Measurements from ENCODE around the gene TRIP13. TPM values are rescaled to one million over a fixed set of nuclear protein-coding genes. Genes with fewer than 3 reads are reported as not detected.

Gene TRIP13
- total and polyA plus RNA-seq, 9 of the 15 experiments (the other 6 are each of a cell fraction or from before 2014, with no cell fraction given): 24.1 to 116 (median 53.2) TPM

GRCh38 chr5:909086-909485 lies 16.4 kb downstream of the TRIP13 start:
- WGBS (ENCODE audit: insufficient coverage, low coverage, missing lambda C conversion rate): 91% methylated on average over 8 of the region's 8 CpGs
- Histone ChIP-seq H3K27me3 (ENCODE audit: control insufficient read depth in 2 of 2, insufficient read depth in 2 of 2, low read length in 2 of 2) (no peaks in the 10 kb centered on the region), H3K36me3 (ENCODE audit: control insufficient read depth, insufficient read depth, low read length) (peaks cover 94% of the 10 kb centered on the region), H3K79me2 (ENCODE audit: control insufficient read depth, insufficient read depth, low read length) (no peaks in the 10 kb centered on the region), H3K4me2 (ENCODE audit: insufficient read depth, low read length) (no peak overlapping the region), H3K9me1 (ENCODE audit: control insufficient read depth, insufficient read depth, low read length) (no peaks in the 10 kb centered on the region), H2AFZ (ENCODE audit: low read depth, low read length) (no peak overlapping the region), H3K4me1 (replicated peaks in 1 of 2; ENCODE audit: control insufficient read depth in 2 of 2, insufficient read depth in 2 of 2, low read length in 2 of 2) (no peaks in the 10 kb centered on the region), H3K27ac (ENCODE audit: extremely low read depth, low read depth, low read length) (no peak overlapping the region), H3K9ac (ENCODE audit: insufficient read depth in 1 of 2, low read depth in 2 of 2, low read length in 2 of 2) (no peak overlapping the region), H3K4me3 (no peak overlapping the region), H4K20me1 (replicated peaks; ENCODE audit: control insufficient read depth, insufficient read depth, low read length) (peaks cover 3% of the 10 kb centered on the region; the same call in 1 of the 2 replicates), H3K9me3 (replicated peaks; ENCODE audit: control insufficient read depth, insufficient read depth, low read depth, low read length) (no peaks in the 10 kb centered on the region)
- no TSS peak for BruUV-seq (replicated peaks)
- in situ Hi-C loops (cut with MboI) (loop anchor here (5.0 kb wide), 1 partner anchor 232 kb away; no protein-coding TSS in a partner anchor), intact Hi-C loops (cut with micrococcal nuclease) (no loop called here)
- ATAC-seq: no peak
- no peak for FAIRE-seq
- DNase-seq (ENCODE audit: extremely low read depth in 1 of 4, low spot score in 3 of 4): no peak
- POLR2A ChIA-PET: interaction anchor here (0.5 kb wide), 1 partner anchor 22 kb away, joined by 3 read pairs; no protein-coding TSS in a partner anchor
- CTCF ChIA-PET (ENCODE audit: low intra/inter-chr PET ratio): no interaction called here
- TF ChIP-seq SMAD1 (IDR thresholded peaks at IDR 0.05; ENCODE audit: low read depth, low read length, partially characterized antibody) (no peak), ETV5 (CRISPR knock-in tag; IDR thresholded peaks at IDR 0.05; ENCODE audit: low read depth) (no peak), NFATC3 (IDR thresholded peaks at IDR 0.05) (no peak), RBM34 (IDR thresholded peaks at IDR 0.05; ENCODE audit: borderline replicate concordance, insufficient read depth, low read length) (no peak), MTF1 (CRISPR knock-in tag; IDR thresholded peaks at IDR 0.05; ENCODE audit: borderline replicate concordance) (no peak), ZNF584 (CRISPR knock-in tag; IDR thresholded peaks at IDR 0.05; ENCODE audit: low read depth) (no peak), RBM22 (IDR thresholded peaks at IDR 0.05; ENCODE audit: low read depth, low read length, poor library complexity, severe bottlenecking) (no peak), ZSCAN29 (IDR thresholded peaks at IDR 0.05) (no peak), ZNF12 (CRISPR knock-in tag; IDR thresholded peaks at IDR 0.05) (no peak), CREBBP (IDR thresholded peaks at IDR 0.05; ENCODE audit: low read depth, low read length) (no peak), ZNF764 (CRISPR knock-in tag; IDR thresholded peaks at IDR 0.05; ENCODE audit: low read depth) (no peak), ZNF140 (CRISPR knock-in tag; IDR thresholded peaks at IDR 0.05) (no peak), TEAD1 (CRISPR knock-in tag; IDR thresholded peaks at IDR 0.05) (no peak), PTTG1 (tag; IDR thresholded peaks at IDR 0.05; ENCODE audit: low read depth) (no peak), ZNF143 (CRISPR knock-in tag; IDR thresholded peaks at IDR 0.05) (no peak), CC2D1A (IDR thresholded peaks at IDR 0.05) (no peak), CHCHD3 (CRISPR knock-in tag; IDR thresholded peaks at IDR 0.05) (no peak), BRD9 (IDR thresholded peaks at IDR 0.05; ENCODE audit: low read depth, partially characterized antibody) (no peak), SP1 (CRISPR knock-in tag; IDR thresholded peaks at IDR 0.05) (no peak)

All from K562 (cell line).